GM21786 (cell line): ENCODE data around the gene DNAL4.

Experiments
- ATAC-seq: cut with Tn5 transposase; IDR thresholded peaks from one replicate; pipeline ENCODE4 v1.9.1; 2021; ENCODE audit not compliant: unreplicated experiment

The DNAL4 gene

DNA sequence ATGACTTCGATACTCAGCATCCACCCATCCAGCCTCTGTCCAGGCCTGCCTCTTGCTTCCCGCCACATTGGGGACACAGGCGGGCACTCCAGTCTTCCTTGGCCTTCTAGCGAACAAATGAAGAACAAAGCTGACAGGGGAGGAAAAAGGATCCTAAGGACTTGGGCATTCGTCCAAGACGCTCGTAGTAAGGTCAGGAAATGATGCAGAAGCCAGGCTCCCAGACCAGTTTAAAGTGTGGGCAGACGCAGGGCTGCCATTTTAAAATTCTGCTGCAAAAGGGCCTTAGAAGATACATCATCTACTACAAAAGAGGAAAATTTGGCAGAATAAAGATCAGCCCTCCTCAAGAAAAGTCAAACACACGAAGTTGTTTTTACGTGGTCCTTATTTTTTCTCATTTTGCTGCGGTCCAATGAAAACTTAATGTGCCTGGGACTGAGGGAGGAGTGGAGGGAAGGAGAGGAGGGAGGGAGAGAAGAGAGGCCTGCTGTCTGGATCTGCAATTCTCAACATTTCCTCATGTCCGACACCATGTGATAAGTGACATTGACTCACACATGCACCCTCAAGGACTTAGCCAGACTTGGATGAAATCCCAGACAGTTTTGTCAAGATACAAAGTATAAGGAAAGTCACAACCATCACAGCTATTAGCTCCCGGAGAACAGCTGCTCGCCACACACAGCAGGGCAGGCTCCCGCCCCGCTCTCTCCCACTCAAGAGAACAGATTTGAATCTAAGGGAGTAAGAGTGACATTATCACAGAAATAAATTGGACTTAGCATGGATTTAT, 5.7 kb downstream of the DNAL4 start:
- no peak for ATAC-seq

DNA sequence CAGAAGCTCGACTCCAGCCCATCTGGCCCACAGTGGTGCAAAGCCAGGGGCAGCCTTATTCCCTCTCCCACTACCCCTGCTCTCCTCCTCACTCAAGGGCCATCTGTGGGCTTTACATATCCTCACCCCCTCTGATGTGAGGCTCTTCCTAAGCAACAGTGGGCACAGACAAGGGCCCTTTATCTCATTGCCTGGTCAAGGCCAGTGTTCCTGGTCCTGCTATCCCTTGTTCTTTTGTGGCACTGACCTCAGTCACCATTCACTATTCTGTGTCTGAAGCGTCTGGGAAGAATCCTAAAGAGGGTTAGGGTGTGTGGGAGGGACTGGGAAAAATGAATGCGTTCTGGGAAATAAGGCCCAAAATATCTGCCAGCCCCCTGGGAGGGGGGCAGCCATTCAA, 7.3 kb downstream of the DNAL4 start:
- no peak for ATAC-seq

DNA sequence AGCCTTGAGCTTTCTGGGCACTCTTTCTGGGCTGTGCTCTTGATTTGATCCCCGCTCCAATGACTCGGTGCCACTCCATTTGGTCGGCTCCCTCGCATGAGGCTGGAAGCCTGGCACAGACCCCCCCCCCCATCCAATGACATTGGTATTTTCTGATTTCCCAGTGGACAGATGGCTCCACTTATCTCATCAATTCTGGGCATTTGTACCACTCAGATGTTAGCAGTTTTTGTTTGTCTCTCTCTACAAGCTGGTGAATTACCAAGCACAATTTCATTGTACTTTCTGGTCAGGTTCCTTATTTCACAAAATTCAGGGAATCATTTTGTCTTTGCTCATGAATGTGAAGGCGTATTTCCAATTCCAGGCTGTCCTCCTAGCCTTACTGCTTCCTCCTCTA, 9.1 kb downstream of the DNAL4 start:
- ATAC-seq, result no peak

GRCh38 chr22:38784035-38784434, 9.9 kb downstream of the DNAL4 start:
- no peak for ATAC-seq

DNA sequence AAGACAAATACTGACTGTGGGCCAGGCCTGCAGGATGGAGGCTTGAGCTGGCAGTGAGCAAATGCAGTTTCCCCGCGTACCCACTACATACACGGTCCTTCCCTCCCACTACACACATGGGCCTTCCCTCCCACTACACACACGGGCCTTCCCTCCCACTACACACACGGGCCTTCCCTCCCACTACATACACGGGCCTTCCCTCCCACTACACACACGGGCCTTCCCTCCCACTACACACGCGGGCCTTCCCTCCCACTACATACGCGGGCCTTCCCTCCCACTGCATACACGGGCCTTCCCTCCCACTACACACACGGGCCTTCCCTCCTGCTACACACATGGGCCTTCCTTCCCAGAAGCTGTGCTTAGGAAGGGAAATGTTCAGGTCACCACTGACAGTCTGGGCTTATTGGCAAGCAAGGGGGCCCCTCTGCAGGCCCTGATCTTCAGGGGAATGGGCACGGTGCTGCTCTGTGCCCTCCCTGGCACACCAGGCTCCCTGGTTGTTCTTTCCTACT, 10.8 kb downstream of the DNAL4 start:
- ATAC-seq, result no peak

DNA sequence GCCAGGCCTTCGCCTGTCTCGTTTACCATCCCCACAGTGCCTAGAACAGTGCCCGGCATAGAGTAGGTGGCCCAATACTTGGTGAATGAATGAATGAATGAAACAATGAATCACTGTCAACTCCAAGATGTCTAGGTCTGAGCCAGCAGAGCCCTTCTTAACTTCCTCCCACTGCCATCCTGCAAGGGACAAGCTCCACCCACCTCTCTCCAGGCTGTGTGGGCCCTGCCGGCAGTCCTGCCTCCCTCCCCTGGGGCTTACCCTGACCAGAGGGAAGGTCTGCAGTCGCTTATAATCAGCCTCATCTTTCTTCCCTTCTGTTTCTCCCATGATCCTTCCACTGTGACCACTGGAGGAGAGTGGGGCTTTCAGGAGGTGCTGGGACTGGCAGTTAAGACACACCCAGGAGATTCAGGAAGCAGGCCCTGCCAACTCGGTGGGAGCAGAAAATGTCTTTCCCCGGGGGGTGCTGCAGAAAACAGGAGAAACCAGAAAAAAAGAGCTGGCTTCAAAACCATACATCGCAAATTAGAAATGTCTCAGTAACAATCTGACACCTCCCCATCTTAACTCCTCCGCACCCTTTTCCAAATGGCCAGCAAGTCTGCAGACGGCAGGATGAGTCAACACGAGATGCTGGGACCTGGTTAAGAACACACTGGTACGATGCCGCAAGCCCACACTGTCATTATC, 11.4 kb downstream of the DNAL4 start:
- ATAC-seq, result no peak

GRCh38 chr22:38781033-38781432, 12.9 kb downstream of the DNAL4 start:
- no peak for ATAC-seq

DNA sequence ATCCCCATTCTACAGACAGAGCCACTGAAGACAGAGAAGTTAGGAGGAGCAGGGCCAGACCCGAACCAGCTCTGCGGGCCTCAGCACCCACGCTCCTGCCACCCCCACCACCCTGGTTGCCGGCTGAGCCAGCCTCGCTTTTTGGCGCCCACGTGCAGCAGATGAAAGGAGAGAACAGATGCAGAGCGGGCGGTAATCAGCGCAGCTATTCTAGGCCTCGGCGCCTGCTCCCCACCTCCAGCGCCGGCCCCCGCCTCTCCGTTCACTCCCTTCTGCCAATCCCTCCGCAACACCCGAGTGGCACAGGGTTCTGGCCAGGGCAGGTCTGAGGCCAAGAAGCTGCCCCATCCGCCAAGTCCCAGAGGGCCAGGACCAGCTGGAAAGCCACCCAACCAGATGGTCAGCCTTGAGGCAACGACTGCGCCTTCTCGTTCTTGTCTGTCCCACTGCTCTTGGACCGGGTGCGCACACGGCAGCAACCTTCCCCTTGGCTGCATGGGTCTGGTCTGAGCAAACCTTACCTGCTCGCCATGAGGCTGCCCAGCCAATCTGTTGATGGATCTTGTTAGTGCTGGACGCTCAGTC, 16.8 kb downstream of the DNAL4 start:
- ATAC-seq, result no peak

DNA sequence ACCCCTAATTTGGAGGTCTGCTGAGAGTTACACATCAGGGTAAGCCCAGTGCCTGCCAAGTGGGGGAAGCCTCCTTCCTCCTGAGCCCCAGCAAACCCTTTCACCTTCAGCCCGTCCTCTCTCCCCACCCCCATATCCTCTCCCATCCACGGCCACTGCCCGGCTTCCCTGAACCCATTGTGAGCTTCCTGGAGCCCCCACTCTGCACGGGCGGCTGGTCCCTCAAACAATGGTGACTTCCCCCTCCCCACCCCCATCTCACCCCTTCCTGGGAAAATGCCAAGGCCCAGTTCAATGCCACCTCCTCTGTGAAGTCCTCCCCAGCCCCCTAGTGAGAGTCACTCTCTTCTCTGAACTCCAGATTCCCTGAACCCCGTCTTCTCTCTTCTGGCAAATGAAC, 17.9 kb downstream of the DNAL4 start:
- ATAC-seq, result no peak

DNA sequence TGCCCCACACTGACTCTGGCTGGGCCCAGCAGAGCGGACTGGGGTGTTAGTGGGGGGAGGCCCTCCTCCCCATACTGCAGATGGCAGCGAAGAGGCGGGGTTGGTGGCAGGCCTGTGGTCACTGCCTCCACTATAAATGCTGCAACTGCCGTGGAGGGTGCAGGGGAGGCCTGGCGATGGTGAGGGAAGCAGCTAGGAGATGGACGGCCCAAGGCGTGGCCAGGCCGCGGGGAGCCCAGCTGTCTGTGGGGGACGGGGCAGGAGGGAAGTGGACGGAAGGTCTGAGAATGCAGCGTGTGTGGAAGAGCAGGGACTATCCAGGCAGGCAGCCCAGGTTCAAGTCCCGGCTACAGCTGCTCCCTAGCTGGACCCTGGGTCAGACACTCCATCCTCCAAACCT, 18.3 kb downstream of the DNAL4 start:
- no peak for ATAC-seq

DNA sequence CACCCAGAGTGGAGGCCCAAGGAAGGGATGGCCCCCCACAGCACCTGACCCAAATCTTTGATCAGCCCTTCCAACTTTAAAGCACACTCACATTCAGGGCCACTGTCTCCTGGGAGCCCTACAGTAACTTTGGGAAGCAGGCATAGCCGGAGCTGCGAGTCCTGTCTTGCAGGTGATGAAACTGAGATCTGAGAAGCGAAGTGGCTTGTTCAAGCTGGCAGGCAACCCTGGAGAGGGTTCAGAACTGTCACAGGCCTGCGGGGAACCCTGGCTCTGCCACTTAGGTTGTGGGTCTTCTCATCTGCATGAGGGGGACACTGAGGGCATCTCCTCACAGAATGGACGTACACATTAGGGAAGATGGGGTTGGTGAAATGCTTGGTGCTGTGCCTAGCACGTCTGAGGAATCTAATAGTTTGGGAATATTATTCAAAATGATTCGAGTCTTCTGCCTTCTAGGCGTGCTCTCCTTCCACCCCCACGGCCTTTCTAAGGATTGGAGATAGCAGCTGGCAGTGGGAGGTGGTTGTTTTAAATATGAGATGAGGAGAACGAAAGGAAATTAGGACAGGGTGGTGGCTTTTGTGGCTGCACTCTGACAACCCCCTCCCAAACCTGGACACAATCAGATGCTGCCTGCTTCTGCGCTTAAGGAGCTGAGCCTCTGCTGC, 19.3 kb downstream of the DNAL4 start:
- ATAC-seq, result no peak

DNA sequence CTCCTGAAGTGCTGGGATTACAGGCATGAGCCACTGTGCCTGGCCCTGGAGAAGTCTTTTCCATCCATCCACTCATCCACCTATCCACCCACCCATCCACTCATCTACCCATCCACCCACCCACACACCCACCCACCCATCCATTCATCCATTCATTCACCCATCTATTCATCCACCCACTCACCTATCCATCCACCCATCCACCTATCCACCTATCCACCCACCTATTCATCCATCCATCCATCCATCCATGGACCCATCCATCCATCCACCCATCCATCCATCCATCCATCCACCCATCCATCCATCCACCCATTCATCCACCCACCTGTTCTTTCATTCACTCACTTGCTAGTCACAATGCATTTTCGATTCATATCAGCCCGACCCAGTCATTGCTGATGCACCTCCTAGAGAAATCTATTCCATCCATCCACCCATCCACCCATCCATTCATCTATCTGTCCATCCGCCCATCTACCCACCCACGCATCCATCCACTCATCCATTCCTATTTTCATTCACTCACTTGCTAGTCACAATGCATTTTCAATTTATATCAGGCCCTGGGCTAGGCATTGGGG, 20.5 kb downstream of the DNAL4 start:
- no peak for ATAC-seq

GRCh38 chr22:38772623-38772873, 21.4 kb downstream of the DNAL4 start:
- ATAC-seq, result no peak

GRCh38 chr22:38770257-38770949, 23.5 kb downstream of the DNAL4 start:
- no peak for ATAC-seq

DNA sequence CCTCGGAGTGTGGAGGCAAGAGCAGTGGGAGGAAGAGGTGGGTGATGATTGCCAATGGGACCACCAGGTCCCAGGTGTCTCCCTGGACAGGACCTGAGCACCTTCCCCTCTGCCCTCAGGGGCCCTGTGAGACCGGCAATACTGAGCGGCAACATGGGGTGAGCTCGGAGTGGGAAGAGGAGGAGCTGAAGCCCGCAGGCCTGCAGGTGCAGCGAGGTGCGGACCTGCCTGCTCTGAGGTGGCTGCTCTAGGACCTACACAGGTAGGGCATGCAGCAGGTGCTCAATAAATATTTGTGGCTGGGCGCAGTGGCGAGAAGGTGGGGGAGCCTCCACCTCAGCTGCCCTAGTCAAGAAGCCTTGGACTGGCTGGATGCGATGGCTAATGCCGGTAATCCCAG, 25.9 kb downstream of the DNAL4 start:
- ATAC-seq, result no peak

GRCh38 chr22:38767313-38767712, 26.6 kb downstream of the DNAL4 start:
- no peak for ATAC-seq

GRCh38 chr22:38766076-38766777, 27.7 kb downstream of the DNAL4 start:
- no peak for ATAC-seq

DNA sequence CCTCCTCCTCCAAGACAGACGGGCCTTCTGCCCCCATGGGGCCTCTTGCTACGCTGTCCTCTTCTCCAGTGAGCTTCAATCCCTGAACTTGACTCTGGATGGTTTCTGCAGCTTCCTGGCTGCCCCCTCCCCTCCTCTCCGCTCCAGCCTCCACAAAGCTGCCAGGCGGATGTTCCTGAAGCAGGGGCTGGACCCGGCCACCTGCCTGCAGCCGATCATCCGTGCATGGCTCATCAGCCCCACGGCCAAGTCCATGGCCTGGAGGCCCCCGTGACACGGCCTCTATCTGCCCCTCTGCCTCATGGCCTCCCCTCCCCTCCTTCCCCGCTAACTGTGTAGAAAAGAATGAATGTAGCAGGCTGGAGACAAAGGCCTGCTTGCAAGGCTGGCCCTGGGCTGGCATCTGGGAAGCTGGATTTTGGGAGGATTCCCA, 31.4 kb downstream of the DNAL4 start:
- ATAC-seq, result no peak

- no peak for ATAC-seq
These were observed 32.5 kb downstream of the DNAL4 start for GRCh38 chr22:38761202-38762162.
